ENCODE measurements around the gene MAP3K20. TPM values are rescaled to one million over a fixed set of nuclear protein-coding genes. Genes with fewer than 3 reads are reported as not detected.
"Not testable (repeated sequence)": the region's sequence is repeated elsewhere in the genome, so short reads cannot be mapped to it uniquely, and the experiment has no call there.

Gene MAP3K20
- total RNA-seq, 1 donor = 68.2 TPM

- TF ChIP-seq, protein P1, sequence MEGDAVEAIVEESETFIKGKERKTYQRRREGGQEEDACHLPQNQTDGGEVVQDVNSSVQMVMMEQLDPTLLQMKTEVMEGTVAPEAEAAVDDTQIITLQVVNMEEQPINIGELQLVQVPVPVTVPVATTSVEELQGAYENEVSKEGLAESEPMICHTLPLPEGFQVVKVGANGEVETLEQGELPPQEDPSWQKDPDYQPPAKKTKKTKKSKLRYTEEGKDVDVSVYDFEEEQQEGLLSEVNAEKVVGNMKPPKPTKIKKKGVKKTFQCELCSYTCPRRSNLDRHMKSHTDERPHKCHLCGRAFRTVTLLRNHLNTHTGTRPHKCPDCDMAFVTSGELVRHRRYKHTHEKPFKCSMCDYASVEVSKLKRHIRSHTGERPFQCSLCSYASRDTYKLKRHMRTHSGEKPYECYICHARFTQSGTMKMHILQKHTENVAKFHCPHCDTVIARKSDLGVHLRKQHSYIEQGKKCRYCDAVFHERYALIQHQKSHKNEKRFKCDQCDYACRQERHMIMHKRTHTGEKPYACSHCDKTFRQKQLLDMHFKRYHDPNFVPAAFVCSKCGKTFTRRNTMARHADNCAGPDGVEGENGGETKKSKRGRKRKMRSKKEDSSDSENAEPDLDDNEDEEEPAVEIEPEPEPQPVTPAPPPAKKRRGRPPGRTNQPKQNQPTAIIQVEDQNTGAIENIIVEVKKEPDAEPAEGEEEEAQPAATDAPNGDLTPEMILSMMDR (IDR thresholded peaks at IDR 0.05; ENCODE audit: insufficient read depth, low read length) = no peak
- DNase-seq (ENCODE audit: low read depth) = no peak
- H3K4me3 ChIP-seq (ENCODE audit: low read depth, low read length) = no peak overlapping the region
Observed at GRCh38 chr2:173164396-173164795, 88.8 kb downstream of the MAP3K20 start.

GRCh38 chr2:173165443-173166238, 90.0 kb downstream of the MAP3K20 start:
- TF ChIP-seq, protein P1 (IDR thresholded peaks at IDR 0.05; ENCODE audit: insufficient read depth, low read length) = no peak
- H3K4me3 ChIP-seq (ENCODE audit: low read depth, low read length) = no peak overlapping the region
- no peak for DNase-seq (ENCODE audit: low read depth)

DNA sequence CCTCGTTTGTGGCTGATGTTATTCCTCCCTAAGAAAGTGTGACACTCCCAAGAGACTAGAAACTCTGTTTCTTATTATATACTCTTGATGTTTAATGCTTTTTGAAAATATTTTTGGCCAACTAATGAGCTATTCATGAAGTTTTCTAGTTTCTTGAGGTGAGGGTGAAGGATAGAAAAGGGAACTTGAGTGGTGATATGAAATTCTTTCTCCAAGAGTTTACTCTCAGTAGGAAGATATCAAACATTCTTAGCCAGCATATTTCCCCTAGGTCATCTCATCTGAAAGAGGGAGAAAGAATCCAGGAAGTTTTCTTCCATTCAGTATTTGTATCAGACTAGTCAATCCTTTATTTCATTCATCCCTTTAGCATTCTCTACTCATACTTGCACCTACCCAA, 95.7 kb downstream of the MAP3K20 start:
- no peak for DNase-seq (ENCODE audit: low read depth)
- TF ChIP-seq, protein P1 (IDR thresholded peaks at IDR 0.05; ENCODE audit: insufficient read depth, low read length) = no peak
- no peak overlapping the region for H3K4me3 ChIP-seq (ENCODE audit: low read depth, low read length)

GRCh38 chr2:173171924-173172643, 96.4 kb downstream of the MAP3K20 start:
- DNase-seq (ENCODE audit: low read depth) = peak; percentile 31
- TF ChIP-seq, protein P1 (IDR thresholded peaks at IDR 0.05; ENCODE audit: insufficient read depth, low read length) = no peak
- no peak overlapping the region for H3K4me3 ChIP-seq (ENCODE audit: low read depth, low read length)

DNA sequence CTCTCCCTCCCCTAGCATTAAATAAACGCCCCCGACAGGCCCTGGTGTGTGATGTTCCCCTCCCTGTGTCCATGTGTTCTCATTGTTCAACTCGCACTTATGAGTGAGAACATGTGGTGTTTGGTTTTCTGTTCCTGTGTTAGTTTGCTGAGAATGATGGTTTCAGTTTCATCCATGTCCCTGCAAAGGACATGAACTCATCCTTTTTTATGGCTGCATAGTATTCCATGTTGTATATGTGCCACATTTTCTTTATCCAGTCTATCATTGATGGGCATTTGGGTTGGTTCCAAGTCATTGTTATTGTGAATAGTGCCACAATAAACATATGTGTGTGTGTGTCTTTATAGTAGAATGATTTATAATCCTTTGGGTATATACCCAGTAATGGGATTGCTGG, 98.7 kb downstream of the MAP3K20 start:
- H3K4me3 ChIP-seq (ENCODE audit: low read depth, low read length); DNase-seq (ENCODE audit: low read depth): not testable (repeated sequence)

- no peak overlapping the region for H3K4me3 ChIP-seq (ENCODE audit: low read depth, low read length)
- TF ChIP-seq, protein P1 (IDR thresholded peaks at IDR 0.05; ENCODE audit: insufficient read depth, low read length) = no peak
- peak; percentile 36 for DNase-seq (ENCODE audit: low read depth)
Observed at GRCh38 chr2:173175222-173175621, 99.6 kb downstream of the MAP3K20 start.

GRCh38 chr2:173181982-173182381, 106.3 kb downstream of the MAP3K20 start:
- TF ChIP-seq, protein P1 (IDR thresholded peaks at IDR 0.05; ENCODE audit: insufficient read depth, low read length) = no peak
- no peak for DNase-seq (ENCODE audit: low read depth)
- H3K4me3 ChIP-seq (ENCODE audit: low read depth, low read length) = no peak overlapping the region

All from fibroblast of the aortic adventitia (primary cell).